ENCODE results near the gene FOXK1. TPM values are rescaled to one million over a fixed set of nuclear protein-coding genes. Genes with fewer than 3 reads are reported as not detected.

Gene FOXK1
- total and polyA plus RNA-seq, 2 experiments from 2014 or later: 2.3 to 12.7 TPM

- TF ChIP-seq ZNF114 (CRISPR knock-in tag; IDR thresholded peaks at IDR 0.05) (no peak), CTCF (conservative IDR thresholded peaks at IDR 0.05; ENCODE audit: low read depth in 2 of 2) (no peak), NANOG (IDR thresholded peaks at IDR 0.05; ENCODE audit: borderline replicate concordance) (no peak), ETS1 (IDR thresholded peaks at IDR 0.05) (no peak), POLR2AphosphoS5 (IDR thresholded peaks at IDR 0.05; ENCODE audit: low read depth) (no peak), CREB1 (CRISPR knock-in tag; IDR thresholded peaks at IDR 0.05; ENCODE audit: low read depth) (no peak), EZH2phosphoT487 (IDR thresholded peaks at IDR 0.05; ENCODE audit: unreplicated experiment) (no peak)
Measured at GRCh38 chr7:4738711-4739527, 56.8 kb downstream of the FOXK1 start (continued).

GRCh38 chr7:4739528-4739992, 57.5 kb downstream of the FOXK1 start:
- Histone ChIP-seq H3K4me2 (no peak overlapping the region), H3K4me1 (ENCODE audit: insufficient read depth) (peaks cover 20% of the 10 kb centered on the region), H3K79me2 (replicated peaks; ENCODE audit: insufficient read depth) (no peaks in the 10 kb centered on the region; the same call in 1 of the 2 replicates), H3K27me3 (ENCODE audit: insufficient read depth) (peaks cover 22% of the 10 kb centered on the region), H3K4me3 (no peak overlapping the region), H3F3A (replicated peaks; ENCODE audit: low read depth) (no peaks in the 10 kb centered on the region; the same call in 1 of the 2 replicates), H3K36me3 (ENCODE audit: insufficient read depth) (no peaks in the 10 kb centered on the region), H2AFZ (no peak overlapping the region), H4K20me1 (replicated peaks; ENCODE audit: insufficient read depth) (peaks cover 29% of the 10 kb centered on the region), H3K27ac (ENCODE audit: low read depth) (0 out of 2 replicates have a peak overlapping the region, but pooled peaks have one; percentile 42), H3K9me2 (ENCODE audit: insufficient read depth) (no peaks in the 10 kb centered on the region)
- Mint-ChIP-seq H3K27me3 (ENCODE audit: insufficient read depth, low read depth, poor library complexity) (peaks cover 32% of the 10 kb centered on the region), H3K9me3 (no peaks in the 10 kb centered on the region), H3K4me1 (peaks cover 27% of the 10 kb centered on the region), H3K36me3 (ENCODE audit: low read depth) (peaks cover 18% of the 10 kb centered on the region), H3K27ac (no peak overlapping the region), H3K4me3 (no peak overlapping the region)
- ATAC-seq (no peak), DNase-seq (ENCODE audit: low spot score) (no peak)
- TF ChIP-seq ZNF331 (CRISPR knock-in tag; IDR thresholded peaks at IDR 0.05; ENCODE audit: low read depth) (no peak), STAT1 (IDR thresholded peaks at IDR 0.05; ENCODE audit: unreplicated experiment) (no peak), EZH2phosphoT487 (IDR thresholded peaks at IDR 0.05; ENCODE audit: unreplicated experiment) (no peak), EZH2 (IDR thresholded peaks at IDR 0.05; ENCODE audit: low read depth, unreplicated experiment) (no peak), ZNF114 (CRISPR knock-in tag; IDR thresholded peaks at IDR 0.05) (no peak), POLR2AphosphoS5 (IDR thresholded peaks at IDR 0.05; ENCODE audit: low read depth) (no peak), ETS1 (IDR thresholded peaks at IDR 0.05) (no peak), ZNF462 (CRISPR knock-in tag; IDR thresholded peaks at IDR 0.05) (no peak)
